ENCODE results near the gene DENND1C. TPM values are rescaled to one million over a fixed set of nuclear protein-coding genes. Genes with fewer than 3 reads are reported as not detected.

DENND1C gene
- total RNA-seq, 1 experiment from 2014 or later = 0.11 TPM

DNA sequence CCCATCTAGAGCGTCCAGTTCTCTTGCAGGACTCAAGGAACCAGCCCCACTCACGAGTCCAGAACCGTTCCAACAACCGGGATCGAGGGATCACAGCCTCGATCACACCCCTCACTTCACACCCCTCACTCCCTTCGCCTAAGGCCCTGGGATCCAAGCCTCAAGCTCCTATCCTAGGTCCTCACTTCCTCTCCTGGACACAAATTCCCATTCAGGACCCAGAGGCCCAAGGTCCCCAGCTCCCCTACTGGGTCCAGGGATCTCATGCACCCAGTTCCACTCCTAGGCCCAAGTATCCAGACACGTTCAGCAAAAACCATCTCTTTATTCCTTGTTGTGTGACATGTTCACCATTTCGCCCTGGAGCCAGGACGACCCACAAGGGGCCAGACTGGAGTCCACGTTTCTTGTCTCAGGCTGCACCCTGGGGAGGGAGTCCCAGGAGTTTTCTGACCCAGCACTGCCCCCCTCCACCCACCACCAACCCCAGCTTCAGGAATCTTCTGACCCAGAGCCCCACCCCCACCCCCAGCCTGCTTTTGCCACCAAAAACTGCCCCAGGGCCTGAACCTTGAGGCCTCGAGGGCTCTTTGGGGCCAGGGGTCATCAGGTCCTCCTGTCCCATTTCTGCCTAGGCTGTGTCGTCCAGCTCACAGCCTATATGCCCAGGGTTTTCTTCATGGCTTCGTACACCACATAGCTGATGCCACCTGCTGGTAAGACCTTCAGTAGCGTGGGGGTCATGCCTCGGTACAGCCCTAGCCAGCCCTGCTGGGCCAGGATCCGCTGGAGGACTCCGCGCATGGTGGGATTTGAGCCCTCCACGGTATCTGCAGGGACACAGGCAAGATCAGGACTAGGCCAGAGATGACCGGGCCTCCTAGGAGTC, 55.6 kb downstream of the DENND1C start:
- intact Hi-C loops (cut with micrococcal nuclease; ENCODE audit: unreplicated experiment) = no loop called here
- Histone ChIP-seq H3K36me3 (ENCODE audit: insufficient read depth, low read length, poor library complexity, severe bottlenecking) (peaks cover 19% of the 10 kb centered on the region), H3K27ac (ENCODE audit: low read depth, low read length, poor library complexity, severe bottlenecking) (peak overlapping the region; percentile 73), H3K4me3 (ENCODE audit: low read depth, low read length, poor library complexity, severe bottlenecking) (no peak overlapping the region), H3K27me3 (replicated peaks; ENCODE audit: insufficient read depth, low read depth, low read length, poor library complexity) (no peaks in the 10 kb centered on the region), H3K9me3 (ENCODE audit: low read depth, low read length, poor library complexity, severe bottlenecking) (no peaks in the 10 kb centered on the region), H3K4me1 (ENCODE audit: insufficient read depth, low read length, poor library complexity, severe bottlenecking) (peaks cover 14% of the 10 kb centered on the region)
- CTCF ChIA-PET = no interaction called here
- TF ChIP-seq EZH2 (IDR thresholded peaks at IDR 0.05; ENCODE audit: borderline replicate concordance, low read depth, low read length, poor library complexity, severe bottlenecking) = no peak
- TF ChIP-seq, protein P1, sequence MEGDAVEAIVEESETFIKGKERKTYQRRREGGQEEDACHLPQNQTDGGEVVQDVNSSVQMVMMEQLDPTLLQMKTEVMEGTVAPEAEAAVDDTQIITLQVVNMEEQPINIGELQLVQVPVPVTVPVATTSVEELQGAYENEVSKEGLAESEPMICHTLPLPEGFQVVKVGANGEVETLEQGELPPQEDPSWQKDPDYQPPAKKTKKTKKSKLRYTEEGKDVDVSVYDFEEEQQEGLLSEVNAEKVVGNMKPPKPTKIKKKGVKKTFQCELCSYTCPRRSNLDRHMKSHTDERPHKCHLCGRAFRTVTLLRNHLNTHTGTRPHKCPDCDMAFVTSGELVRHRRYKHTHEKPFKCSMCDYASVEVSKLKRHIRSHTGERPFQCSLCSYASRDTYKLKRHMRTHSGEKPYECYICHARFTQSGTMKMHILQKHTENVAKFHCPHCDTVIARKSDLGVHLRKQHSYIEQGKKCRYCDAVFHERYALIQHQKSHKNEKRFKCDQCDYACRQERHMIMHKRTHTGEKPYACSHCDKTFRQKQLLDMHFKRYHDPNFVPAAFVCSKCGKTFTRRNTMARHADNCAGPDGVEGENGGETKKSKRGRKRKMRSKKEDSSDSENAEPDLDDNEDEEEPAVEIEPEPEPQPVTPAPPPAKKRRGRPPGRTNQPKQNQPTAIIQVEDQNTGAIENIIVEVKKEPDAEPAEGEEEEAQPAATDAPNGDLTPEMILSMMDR (conservative IDR thresholded peaks at IDR 0.05; ENCODE audit: low read depth, low read length) = peak; percentile 30; the same call in 1 of the 2 replicates
- POLR2A ChIA-PET (ENCODE audit: low non-redundant PET) = no interaction called here
- no TSS peak for BruUV-seq (replicated peaks)
- DNase-seq (ENCODE audit: low spot score) = no peak

DNA sequence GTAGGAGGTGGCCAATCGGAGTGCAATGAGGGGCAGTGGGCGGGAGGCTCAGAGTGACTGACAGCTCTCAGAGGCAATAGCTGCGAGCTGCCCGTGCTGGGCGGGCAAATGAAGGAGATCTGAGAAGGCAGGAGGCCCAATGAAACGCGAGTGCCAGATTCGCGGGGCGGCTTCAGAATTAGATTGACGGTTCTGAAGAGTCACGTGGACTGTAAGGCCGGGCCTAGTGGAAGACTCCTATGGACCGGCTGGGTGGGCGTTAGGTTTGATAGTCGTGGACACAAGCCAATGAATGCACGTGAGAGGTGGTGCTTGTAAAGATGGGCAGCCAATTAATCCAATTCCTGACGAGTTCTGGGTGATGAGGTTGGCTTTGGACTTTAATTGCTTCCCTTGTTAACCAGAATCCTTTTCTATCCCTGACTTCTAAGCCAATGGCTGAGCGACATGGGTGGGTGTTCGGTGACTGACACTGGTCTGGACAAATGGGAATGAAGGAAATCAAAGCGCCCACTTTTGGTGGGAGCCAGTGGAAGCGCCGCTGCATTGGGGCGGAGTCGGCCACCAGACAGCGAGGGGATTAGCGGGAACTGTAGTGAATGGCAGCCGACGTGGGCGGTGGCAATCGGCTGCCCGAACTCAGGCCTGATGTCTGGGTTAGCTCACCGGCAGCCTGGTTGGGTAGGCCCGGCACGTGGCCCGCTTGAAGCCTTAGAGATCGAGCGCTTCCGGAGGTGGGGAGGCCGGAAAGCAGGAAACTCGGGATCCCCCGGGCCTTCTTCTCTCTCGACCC, 56.5 kb downstream of the DENND1C start:
- H3K27me3 ChIP-seq (replicated peaks; ENCODE audit: insufficient read depth, low read depth, low read length, poor library complexity) = no peaks in the 10 kb centered on the region
- BruUV-seq (replicated peaks) = no TSS peak
- ChIA-PET POLR2A (ENCODE audit: low non-redundant PET) (interaction anchor here (0.6 kb wide), 1 partner anchor 11 kb away, joined by 3 read pairs; no protein-coding TSS in a partner anchor), CTCF (interaction anchor here (0.6 kb wide), 1 partner anchor 92 kb away, joined by 3 read pairs; no protein-coding TSS in a partner anchor)
- H3K4me3 ChIP-seq (ENCODE audit: low read depth, low read length, poor library complexity, severe bottlenecking) = peak overlapping the region; percentile 99
- DNase-seq (ENCODE audit: low spot score) = peak; percentile 100
- no peaks in the 10 kb centered on the region for H3K9me3 ChIP-seq (ENCODE audit: low read depth, low read length, poor library complexity, severe bottlenecking)
- H3K27ac ChIP-seq (ENCODE audit: low read depth, low read length, poor library complexity, severe bottlenecking) = peak overlapping the region; percentile 86
- H3K4me1 ChIP-seq (ENCODE audit: insufficient read depth, low read length, poor library complexity, severe bottlenecking) = peaks cover 14% of the 10 kb centered on the region
- peaks cover 28% of the 10 kb centered on the region for H3K36me3 ChIP-seq (ENCODE audit: insufficient read depth, low read length, poor library complexity, severe bottlenecking)
- intact Hi-C loops (cut with micrococcal nuclease; ENCODE audit: unreplicated experiment) = loop anchor here (5.0 kb wide), 1 partner anchor 53 kb away; the partner anchor contains the start of gene ALKBH7
- no peak for TF ChIP-seq EZH2 (IDR thresholded peaks at IDR 0.05; ENCODE audit: borderline replicate concordance, low read depth, low read length, poor library complexity, severe bottlenecking)
- TF ChIP-seq, protein P1 (conservative IDR thresholded peaks at IDR 0.05; ENCODE audit: low read depth, low read length) = no peak

DNA sequence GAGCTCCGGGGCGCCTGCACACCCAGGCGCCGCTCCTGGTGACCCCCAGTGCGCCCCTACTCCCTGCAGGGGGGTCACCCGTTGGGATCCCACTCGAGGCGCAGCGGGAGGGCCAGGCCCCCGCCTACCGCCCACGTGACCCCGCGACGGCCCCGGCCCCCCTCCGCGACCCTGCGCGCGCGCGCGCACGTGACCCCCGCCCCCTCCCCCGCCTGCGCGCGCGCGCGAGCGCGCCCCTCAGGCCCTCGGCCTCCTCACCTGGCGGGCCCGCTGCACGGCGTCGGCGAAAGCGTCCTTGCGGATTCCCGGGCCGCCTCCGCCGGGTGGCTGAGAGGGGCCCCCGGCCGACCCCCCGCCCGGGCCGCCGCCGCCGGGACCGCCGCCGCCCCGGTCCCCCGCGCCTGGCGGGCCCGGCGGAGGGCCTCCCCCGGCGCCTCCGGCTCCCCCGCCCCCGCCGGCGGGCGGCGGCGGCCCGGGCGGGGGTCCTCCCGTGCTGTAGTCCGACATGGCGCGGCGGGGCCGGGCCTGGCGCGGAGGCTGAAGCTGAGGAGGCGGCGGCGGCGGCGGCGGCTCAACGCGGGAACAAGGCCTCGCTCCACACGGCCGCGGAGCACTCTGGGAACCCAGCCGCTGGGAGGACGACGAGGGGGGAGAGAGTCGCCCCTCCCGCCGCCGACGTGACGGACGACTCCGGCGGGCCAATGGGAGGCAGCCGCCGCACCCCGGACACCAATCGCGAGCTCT, 57.2 kb downstream of the DENND1C start, which contains the start of gene KHSRP:
Gene KHSRP, minus strand, starts transcription at position 617 of the 744 bp plus-strand sequence. Its CDS starts 110 bp downstream, at position 507.
- intact Hi-C loops (cut with micrococcal nuclease; ENCODE audit: unreplicated experiment) = loop anchor here (5.0 kb wide), 1 partner anchor 52 kb away; the partner anchor contains the start of gene ALKBH7
- CTCF ChIA-PET = no interaction called here
- POLR2A ChIA-PET (ENCODE audit: low non-redundant PET) = interaction anchor here (0.6 kb wide), 1 partner anchor 10 kb away, joined by 3 read pairs; no protein-coding TSS in a partner anchor

More for the DNA sequence above, 57.2 kb downstream of the DENND1C start, which contains the start of gene KHSRP:
- Histone ChIP-seq H3K4me1 (ENCODE audit: insufficient read depth, low read length, poor library complexity, severe bottlenecking) (peaks cover 14% of the 10 kb centered on the region), H3K4me3 (ENCODE audit: low read depth, low read length, poor library complexity, severe bottlenecking) (peak within 1 kb of the TSS; percentile 99), H3K27me3 (replicated peaks; ENCODE audit: insufficient read depth, low read depth, low read length, poor library complexity) (no peaks in the 10 kb centered on the region), H3K36me3 (ENCODE audit: insufficient read depth, low read length, poor library complexity, severe bottlenecking) (peaks cover 35% of the 10 kb centered on the region), H3K9me3 (ENCODE audit: low read depth, low read length, poor library complexity, severe bottlenecking) (no peaks in the 10 kb centered on the region), H3K27ac (ENCODE audit: low read depth, low read length, poor library complexity, severe bottlenecking) (peak within 1 kb of the TSS; percentile 86)
- no TSS peak for BruUV-seq (replicated peaks)
- DNase-seq (ENCODE audit: low spot score) = peak; percentile 42
- TF ChIP-seq EZH2 (IDR thresholded peaks at IDR 0.05; ENCODE audit: borderline replicate concordance, low read depth, low read length, poor library complexity, severe bottlenecking) = no peak
- TF ChIP-seq, protein P1 (conservative IDR thresholded peaks at IDR 0.05; ENCODE audit: low read depth, low read length) = no peak
